NCI-H2029 treated with DMSO at 0.1 percent for 48 hours (cell line): ENCODE measurements around the gene IL12RB1.
"Not testable (repeated sequence)": the region's sequence is repeated elsewhere in the genome, so short reads cannot be mapped to it uniquely, and the experiment has no call there.

ENCODE experiments used
- DNase-seq: peaks from one replicate; lab custom pipeline; 2025; lab: John Stamatoyannopoulos, UW

Gene IL12RB1

DNA sequence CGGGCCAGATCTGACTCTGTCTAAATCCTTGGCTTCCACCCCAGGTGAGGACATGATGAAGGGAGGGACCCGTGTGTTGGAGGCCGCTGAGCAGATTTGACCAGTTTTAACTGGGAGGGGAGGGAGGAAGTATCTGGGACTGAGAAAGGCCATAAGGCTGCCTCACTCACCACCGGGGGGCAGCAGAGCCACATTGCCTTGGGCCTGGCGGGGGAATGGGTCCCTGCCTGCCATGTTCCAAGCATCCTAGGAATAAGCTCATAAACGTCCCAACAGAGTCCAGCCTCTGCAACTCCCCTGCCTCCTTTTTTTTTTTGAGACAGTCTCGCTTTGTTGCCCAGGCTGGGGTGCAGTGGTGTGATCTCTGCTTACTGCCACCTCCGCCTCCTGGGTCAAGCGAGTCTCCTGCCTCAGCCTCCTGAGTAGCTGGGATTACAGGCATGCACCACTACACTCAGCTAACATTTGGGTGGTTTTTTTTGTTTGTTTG lies 26.3 kb upstream of the IL12RB1 start:
- peak; percentile 67 for DNase-seq

DNA sequence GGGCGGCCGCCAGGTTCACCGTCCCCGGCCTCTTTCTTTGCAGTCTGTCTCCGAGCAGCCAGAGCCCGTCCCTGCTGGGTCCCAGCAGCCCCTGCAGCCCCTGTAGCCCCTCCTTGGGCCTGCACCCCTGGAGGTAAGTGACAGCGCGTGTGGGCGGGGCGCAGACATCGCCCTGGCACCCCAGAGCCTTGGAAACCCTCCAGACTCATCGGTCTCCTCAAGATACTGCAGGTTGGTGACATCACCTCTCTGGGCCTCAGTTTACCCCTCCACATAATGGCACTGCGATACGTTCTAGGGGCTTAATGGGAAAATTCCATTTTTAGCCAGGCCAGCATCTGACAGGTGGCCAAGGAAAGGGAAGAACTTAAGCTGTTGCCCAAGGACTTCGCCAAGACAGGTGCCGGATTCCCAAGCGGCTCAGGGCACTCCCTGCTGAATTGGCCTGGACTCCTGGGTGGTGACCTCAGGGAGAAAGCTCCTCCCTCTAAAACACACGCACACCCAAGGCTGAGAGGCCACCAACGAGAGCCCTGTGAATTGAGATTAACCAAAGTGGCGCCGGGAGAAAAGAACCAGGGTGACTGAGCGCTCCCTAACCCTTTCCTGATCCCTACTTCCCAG lies 24.0 kb upstream of the IL12RB1 start:
- DNase-seq, result no peak

DNA sequence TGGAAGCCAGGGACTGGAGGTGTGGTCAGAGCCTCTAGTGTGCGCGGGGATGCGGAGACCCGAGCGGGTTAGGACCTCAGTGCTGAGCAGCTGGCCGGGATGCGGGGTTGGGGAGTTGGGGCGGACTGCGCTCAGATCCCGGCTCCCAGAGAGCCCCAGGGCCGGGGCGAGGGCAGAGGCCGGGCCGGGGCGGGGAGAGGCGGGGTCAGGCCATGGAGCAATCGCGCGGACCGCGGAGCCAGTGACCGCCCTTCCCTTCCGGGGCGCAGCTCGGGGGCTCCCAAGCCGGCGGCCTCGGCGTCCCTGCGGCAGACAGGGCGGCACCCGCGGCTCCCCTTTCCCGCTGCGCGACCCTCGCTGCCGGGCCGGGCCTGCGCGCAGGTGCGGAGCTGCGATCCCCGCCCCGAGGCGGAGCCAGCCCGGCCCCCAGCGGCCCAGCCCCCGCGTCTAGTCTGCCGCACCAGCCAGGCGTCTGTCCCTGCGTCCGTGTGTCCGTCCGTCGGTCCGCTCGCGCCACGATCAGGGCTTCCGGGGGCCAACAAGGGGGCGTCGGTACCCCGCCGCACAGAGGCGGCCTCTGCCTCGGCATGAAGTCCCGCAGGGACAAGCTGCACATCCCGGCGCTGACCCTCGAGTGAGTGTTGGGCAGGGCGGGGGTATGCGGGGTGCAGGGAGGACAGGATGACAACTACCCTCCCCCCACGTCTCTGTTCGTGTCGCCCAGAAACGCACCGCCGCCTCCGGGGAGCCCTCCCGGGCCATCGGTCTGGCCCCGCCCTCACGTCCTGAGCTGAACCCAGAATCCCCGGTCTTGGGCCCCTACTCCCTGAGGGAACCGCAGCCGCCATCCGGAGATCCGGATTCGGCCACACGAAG lies 23.2 kb upstream of the IL12RB1 start:
- DNase-seq, result no peak

DNA sequence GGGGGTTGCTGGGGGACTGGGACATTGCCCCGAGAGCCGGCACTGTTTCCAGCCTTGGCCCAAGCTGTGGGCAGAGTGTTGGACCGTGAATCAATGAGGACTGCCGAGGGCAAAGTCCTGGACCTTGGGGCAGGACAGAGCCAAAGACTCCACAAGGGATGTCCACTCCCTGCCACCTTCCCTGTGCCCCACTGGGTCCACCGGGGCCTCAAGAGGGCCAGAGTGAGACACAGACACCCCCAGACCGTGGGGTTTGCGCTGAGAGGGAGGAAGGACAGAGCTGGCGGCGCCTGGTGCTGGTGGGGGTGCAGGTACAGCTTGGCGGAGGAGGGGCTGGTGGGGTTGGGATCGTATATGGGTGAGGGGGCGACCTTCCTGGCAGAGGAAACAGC lies 22.6 kb upstream of the IL12RB1 start:
- DNase-seq, result no peak

DNA sequence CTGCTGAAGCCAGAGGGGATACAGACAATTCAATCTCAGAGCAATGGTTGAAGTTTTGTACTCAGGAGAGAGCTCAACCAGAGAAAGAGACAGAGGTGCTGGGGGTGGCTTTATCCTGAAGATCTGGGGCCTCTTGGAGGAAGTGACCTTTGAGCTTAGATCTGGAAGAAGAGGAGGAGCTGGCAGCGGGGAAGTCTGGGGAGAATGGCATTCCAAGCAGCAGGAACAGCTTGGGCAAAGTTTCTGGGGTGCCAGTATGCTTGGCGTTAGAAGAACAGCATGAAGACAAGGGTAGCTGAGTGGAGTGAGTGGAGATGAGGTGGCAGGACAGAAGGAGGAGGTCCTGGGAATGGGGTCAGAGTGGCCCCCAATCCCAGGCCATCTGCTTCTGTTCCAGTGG lies 22.2 kb upstream of the IL12RB1 start:
- DNase-seq, result no peak

DNA sequence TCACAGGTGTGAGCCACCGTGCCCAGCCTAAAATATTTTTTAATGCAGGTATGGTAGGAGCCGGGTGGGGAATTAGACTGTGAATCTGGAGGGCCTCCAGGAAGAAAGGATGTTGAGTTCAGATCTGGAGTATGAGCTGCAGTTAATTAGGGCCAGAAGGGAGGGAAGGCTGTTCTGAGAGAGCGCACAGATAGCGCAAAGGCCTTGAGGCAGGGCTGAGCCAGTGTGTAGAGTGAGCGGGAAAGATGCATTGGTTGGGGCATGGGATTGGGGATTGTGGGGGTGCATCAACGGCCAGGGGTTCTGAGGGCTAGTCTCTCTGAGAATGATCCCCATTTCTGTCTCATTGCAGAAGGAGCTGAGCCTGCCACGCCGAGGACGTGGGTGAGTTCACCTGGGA lies 20.5 kb upstream of the IL12RB1 start:
- no peak for DNase-seq

DNA sequence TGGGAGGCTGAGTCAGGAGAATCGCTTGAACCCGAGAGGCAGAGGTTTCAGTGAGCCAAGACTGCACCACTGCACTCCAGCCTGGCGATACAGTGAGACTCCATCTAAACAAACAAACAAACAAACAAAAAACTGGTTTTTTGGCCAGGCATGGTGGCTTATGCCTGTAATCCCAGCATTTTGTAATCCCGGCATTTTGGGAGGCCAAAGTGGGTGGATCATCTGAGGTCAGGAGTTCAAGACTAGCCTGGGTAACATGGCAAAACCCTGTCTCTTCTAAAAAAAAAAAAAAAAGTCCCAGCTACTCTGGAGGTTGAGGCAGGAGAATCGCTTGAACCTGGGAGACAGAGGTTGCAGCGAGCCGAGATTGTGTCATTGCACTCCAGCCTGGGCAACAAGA lies 18.5 kb upstream of the IL12RB1 start:
- DNase-seq, result not testable (repeated sequence)

DNA sequence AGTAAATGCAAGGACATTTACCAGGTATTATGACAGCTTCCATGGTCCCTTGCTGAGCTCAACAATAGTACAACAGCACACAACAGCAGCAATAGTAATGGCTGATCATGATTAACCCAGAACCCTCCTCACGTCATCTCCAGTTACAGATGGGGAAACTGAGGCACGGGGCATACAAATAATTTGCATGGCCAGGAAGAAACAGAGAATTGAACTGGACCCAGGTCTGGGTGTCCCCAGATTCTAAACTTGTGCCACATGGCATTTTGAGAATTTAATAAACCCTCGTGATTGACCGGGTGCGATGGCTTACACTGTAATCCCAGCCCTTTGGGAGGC lies 18.0 kb upstream of the IL12RB1 start:
- DNase-seq, result no peak

DNA sequence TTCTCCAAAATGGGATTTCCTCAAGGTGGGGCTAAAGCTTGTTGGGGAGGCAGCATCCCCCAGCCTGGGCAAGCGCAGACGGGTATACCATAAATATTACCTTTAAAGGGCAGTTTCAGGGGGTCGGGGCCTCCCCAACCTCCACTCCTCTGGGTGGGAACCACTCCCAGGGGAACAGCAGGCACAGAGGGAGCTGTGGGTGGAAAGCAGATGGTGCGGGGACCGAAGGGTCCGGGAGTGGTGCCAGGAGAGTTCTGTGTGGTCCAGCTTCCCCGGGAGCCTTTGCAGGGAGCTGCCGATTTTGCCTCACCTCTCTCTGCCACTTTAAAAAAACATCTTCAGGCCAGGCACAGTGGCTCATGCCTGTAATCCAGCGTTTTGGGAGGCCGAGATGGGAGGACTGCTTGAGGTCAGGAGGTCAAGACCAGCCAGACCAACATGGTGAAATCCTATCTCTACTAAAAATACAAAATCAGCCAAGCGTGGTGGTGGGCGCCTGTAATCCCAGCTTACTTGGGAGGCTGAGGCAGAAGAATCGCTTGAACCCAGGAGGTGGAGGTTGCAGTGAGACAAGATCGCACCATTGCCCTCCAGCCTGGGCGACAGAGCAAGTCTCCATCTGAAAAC lies 16.3 kb upstream of the IL12RB1 start:
- DNase-seq, result no peak

DNA sequence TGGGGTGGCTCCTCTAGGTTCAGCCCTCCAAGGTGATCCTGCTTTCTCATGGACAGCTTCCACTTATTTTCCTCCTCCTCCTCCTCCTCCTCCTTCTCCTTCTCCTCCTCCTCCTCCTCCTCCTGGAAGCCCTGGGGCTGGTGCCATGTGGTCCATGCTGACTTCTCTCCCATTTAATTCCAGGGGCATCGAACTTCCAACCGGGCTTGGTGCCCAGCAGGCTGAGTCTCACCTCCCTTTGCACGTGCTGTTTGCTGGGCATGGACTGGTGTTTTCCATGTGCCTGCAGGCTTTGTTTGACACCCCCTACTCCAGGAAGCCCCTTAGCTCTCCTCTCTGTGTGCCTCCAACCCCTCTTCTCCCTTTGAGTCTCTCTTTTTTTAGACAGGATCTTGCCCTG lies 14.5 kb upstream of the IL12RB1 start:
- no peak for DNase-seq

DNA sequence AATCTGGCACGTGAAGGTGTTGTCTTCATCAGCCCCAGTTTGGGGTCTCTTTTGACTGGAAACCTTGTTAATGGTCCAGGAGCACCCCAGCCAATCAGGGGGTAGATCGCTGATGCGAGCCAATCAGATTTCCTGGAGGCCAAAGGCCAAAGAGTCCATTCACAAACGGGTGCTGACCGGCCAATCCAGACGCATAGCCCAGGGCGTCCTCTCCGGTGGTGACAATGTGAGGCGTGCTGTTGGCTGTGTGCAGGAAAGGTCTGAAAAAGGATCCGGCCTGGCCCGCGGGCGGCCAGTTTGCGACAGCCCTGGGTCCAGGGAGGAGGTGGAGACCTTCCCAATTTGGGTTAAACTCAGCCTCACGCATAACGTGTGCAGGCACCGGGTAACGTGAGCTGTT lies 14.0 kb upstream of the IL12RB1 start:
- DNase-seq, result no peak

DNA sequence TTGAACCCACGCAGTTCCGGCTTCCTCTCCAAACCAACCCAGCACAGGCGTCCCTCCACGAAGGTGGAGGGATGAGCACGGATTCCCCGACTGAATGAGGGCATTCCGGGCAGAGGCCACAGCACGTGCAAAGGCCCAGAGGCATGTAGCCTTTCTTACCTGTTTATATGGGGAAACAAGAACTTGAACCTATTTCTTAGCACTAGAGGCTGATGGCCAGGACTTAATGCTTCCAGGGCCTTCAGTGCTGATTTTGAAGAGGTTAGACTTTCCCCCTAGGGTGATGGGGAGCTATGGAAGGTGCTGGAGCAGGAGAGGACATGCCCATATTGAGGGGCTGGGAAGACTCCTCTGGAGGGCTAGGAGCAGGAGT lies 12.9 kb upstream of the IL12RB1 start:
- no peak for DNase-seq

DNA sequence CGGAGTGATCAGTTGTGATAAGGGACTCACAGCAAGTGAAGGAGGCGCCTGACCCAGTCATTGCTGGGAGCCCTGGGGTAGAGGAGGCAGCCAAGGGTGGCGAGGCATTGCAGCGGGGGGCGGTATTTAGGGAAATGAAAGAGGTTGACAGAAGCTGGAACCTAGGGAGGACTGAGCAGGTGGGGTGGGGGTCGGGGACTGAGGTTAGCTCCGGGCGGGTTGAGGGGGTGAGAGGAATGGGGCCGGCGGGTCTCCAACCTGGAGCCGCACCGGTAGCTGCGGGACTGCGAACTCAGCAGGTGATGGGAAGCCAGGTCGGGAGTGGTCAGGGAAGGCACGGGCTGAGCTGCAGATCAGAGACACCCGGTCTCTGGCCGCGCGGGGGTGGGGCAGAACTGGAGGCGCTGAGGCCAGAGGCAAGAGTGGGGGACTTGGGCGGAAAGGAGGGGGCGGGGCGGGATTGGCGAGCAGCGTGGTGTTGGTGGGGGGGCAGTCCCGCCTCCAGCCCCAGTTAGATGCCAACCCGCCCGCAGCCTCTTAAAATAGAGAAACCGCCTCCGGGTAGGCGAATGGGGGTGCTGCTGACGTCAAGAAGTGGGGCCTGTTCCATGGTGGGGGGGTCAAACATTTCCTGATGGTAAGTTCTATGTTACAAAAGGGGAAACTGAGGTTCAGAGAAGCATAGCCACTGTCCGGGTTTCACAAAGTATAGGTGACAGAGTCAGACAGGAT lies 12.3 kb upstream of the IL12RB1 start:
- no peak for DNase-seq

DNA sequence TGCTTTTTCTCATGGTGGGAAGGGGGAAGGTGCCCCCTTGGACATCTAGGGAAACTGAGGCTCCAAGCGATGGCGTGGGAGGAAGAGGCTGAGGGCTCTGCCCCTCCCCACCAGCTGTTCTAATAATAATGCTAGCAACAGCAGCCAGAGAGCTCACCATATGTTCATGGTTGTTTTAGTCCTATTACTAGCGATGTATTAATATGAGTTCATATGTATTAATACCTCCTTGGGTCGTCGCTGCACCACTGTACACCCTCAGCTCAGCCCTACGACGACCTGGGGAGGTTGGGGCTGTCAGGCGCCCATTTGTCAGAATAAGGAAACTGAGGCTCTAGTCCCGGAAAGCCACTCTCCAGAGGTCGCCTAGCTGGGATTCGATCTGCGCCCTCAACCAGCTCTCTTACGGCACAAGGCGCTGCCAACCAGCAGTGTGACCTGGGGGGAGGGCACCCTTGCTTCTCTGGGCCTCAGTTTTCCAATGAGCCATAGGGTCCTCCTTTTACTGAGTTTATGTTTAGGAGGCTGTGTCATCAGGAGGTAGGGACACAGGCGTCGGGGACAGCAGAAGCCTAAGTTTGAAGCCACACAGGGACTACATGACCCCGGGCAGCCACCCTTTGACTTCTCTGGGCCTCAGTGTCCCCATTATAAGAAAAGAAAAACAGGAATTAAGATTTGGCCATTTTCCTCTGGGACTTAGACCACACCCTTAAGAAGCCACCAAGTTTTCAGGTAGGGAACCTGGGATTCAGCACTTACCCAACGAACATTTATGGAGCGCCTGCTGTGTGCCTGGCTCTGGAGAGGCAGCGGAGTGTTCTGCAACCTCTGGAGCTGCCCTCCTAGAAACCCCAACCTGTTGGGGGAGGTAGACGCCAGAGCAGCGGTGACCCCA lies 11.5 kb upstream of the IL12RB1 start:
- no peak for DNase-seq

DNA sequence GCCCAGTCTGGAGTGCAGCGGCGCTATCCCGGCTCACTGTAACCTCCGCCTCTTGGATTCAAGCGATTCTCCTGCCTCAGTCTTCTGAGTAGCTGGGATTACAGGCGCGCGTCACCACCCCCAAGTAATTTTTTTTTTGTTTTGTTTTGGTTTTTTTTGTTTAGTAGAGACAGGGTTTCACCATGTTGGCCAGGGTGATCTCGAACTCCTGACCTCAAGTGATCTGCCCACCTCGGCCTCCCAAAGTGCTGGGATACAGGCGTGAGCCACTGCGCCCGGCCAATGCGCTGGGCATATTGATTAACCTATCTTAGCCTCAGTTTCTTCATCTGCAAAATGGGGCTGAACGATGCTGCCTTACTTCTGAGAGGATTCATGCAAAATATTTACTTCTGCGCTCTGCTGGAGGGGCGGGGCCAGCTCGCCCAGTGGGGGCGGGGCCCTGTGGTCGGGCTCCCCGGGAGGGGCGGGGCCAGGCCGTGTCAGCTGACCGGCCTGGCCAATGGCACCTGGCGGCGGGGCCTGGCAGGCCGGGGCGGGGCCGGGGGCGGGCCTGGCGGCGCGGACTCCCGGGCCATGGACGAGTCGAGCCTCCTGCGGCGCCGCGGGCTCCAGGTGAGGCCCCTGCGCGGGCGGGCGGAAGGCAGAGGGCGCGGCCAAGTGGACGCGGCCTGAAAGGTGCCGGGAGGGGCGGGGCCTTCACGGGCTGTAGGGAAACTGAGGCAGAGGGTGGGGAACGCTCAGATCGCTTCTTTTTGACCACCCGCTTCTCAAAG lies 10.7 kb upstream of the IL12RB1 start, which contains the start of gene MAST3:
TSS of gene MAST3 (plus strand) at position 562 of the 776 bp plus-strand sequence. CDS start at position 577, 15 bp downstream.
- DNase-seq, result peak; percentile 51

DNA sequence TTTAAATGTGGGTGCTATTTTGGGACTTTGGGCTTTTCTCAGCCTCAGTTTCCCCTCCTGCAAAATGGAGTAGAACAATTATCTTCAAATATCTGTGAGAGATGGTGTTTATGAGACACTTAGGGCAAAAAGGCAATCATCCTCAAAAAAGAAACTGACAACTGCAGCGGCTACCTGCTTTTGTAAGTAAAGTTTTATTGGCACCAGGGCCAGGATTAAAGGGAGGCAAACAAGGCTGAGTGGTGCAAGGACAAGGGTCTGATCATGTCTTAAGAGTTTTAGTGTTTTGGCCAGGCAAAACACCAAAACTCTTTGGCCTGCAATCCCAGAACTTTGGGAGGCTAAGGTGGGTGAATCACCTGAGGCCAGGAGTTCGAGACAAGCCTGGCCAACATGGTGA lies 9.5 kb upstream of the IL12RB1 start:
- DNase-seq, result no peak

DNA sequence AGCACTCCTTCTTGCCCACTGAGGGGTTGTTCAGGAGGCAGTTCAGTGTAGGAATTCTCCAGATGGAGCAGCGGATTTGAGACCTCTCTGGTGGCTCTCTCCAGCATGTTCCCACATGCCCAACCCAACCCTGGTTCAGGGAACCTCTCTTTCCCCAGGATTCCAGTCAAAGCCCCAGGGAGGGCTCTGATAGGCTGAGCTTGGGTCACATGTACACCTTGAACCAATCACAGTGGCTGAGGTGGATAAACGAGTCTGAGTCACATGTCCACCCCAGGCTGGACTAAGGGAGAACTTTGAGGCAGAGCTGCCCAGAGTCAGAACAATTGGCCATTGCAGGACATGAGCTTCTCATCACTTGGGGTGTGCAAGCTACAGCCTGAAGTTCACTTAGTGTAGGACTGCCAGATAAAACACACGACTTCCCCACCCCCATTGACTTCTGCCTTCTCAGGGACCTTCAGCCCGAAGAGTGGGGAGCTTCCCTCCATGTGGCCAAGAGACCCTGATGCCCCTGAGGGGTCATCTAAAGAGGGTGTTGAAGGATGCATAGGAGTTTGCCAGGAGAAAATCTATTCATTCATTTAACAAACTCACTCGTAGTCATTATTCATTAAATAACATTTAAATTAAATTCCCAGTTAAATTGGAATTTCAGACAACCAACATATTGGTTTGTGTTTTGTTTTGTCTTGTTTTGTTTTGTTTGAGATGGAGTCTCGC lies 6.9 kb upstream of the IL12RB1 start:
- no peak for DNase-seq

DNA sequence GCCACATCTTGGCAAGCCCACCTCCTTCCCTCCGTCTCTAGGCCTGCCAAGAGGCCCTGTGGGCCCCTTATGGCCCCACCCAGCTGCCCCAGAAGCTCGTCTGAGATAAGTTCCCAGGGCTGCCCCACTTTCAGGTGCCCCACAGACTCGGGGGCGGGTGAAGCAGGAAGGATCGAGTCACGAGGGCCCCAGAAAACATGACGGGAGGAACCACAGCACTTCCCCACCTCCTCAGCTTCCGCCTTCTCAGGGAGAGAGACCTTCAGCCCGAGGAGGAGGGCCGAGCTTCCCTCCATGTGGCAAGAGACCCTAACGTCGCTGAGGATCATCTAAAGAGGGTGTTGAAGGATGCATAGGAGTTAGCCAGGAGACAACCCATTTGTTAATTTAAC lies 4.5 kb upstream of the IL12RB1 start:
- no peak for DNase-seq

DNA sequence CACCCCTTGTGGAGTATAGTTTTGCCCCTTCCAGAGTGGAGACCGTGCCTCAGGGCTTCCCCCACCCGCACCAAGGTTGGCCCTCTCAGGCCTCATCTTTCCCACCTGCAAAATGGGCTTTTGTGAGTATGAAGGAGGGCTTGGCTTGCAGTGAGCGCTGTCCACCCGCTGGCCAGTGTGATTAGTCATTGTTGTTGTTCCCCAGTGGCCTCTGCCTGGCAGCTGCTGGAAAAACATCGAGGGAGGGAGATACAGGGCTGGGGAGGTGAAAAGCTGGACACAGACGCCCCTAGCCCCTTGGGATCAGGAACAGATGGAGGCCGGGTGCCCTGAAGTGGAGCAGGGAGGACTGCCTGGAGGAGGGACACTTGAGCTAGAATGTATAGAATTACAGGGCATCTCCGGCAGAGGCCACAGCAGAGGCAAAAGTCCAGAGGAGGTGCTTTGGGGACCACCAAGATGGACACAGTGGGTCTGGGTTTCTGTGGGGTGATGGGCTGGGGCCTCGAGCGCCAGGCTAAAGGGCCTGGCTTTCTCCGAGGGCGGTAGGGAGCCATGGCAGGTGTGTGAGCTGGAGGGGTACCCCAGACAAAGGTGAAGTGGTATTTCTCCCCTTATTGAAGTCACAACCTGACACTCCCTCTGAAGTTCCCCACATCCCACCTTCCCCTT lies 3.9 kb upstream of the IL12RB1 start:
- no peak for DNase-seq
